ENCODE measurements around the gene WDTC1. TPM values are rescaled to one million over a fixed set of nuclear protein-coding genes. Genes with fewer than 3 reads are reported as not detected.

WDTC1 gene
- total RNA-seq, 1 donor from 2014 or later: 18.2 TPM

- Histone ChIP-seq H3K9me3 (ENCODE audit: insufficient read depth, low read depth, low read length) (no peaks in the 10 kb centered on the region), H3K27me3 (ENCODE audit: insufficient read depth, low read length) (no peaks in the 10 kb centered on the region), H3K79me2 (ENCODE audit: insufficient read depth, low read length) (peaks cover 78% of the 10 kb centered on the region), H3K27ac (ENCODE audit: low read depth, low read length) (no peak overlapping the region), H2AFZ (ENCODE audit: low read depth, low read length) (no peak overlapping the region), H3K36me3 (ENCODE audit: insufficient read depth, low read length) (peaks cover 31% of the 10 kb centered on the region), H4K20me1 (ENCODE audit: insufficient read depth, low read length) (peaks cover 47% of the 10 kb centered on the region), H3K4me1 (ENCODE audit: insufficient read depth, low read length) (peaks cover 11% of the 10 kb centered on the region), H3K9ac (ENCODE audit: low read length) (no peak overlapping the region), H3K4me3 (ENCODE audit: insufficient read depth, low read depth, low read length) (no peak overlapping the region), H3K4me2 (ENCODE audit: low read length) (no peak overlapping the region)
- Mint-ChIP-seq H3K9me3 (ENCODE audit: unreplicated experiment) (no peaks in the 10 kb centered on the region), H3K27me3 (ENCODE audit: low read depth, unreplicated experiment) (no peaks in the 10 kb centered on the region), H3K4me1 (ENCODE audit: low read depth, unreplicated experiment) (peaks cover 12% of the 10 kb centered on the region), H3K27ac (ENCODE audit: unreplicated experiment) (no peak overlapping the region), H3K4me3 (ENCODE audit: unreplicated experiment) (no peak overlapping the region), H3K36me3 (ENCODE audit: low read depth, unreplicated experiment) (no peaks in the 10 kb centered on the region)
- FAIRE-seq: no peak
- TF ChIP-seq EZH2 (IDR thresholded peaks at IDR 0.05; ENCODE audit: insufficient read depth, low read length) (no peak), CTCF (IDR thresholded peaks at IDR 0.05; ENCODE audit: insufficient read depth, low read depth, low read length) (no peak)
- DNase-seq (ENCODE audit: low read depth): no peak
These were observed 90.9 kb downstream of the WDTC1 start for GRCh38 chr1:27325286-27325685.

- Histone ChIP-seq H3K79me2 (ENCODE audit: insufficient read depth, low read length) (peaks cover 82% of the 10 kb centered on the region), H3K27ac (ENCODE audit: low read depth, low read length) (no peak overlapping the region), H3K27me3 (ENCODE audit: insufficient read depth, low read length) (no peaks in the 10 kb centered on the region), H3K9me3 (ENCODE audit: insufficient read depth, low read depth, low read length) (no peaks in the 10 kb centered on the region), H3K4me1 (ENCODE audit: insufficient read depth, low read length) (peaks cover 9% of the 10 kb centered on the region), H3K4me2 (ENCODE audit: low read length) (no peak overlapping the region), H3K36me3 (ENCODE audit: insufficient read depth, low read length) (peaks cover 36% of the 10 kb centered on the region), H4K20me1 (ENCODE audit: insufficient read depth, low read length) (peaks cover 67% of the 10 kb centered on the region), H3K9ac (ENCODE audit: low read length) (no peak overlapping the region), H2AFZ (ENCODE audit: low read depth, low read length) (no peak overlapping the region), H3K4me3 (ENCODE audit: insufficient read depth, low read depth, low read length) (no peak overlapping the region)
- H3K27ac Mint-ChIP-seq (ENCODE audit: unreplicated experiment): no peak overlapping the region
- peak overlapping the region; percentile 55 for H3K4me3 Mint-ChIP-seq (ENCODE audit: unreplicated experiment)
- DNase-seq (ENCODE audit: low read depth) (no peak), FAIRE-seq (no peak)
- H3K4me1 Mint-ChIP-seq (ENCODE audit: low read depth, unreplicated experiment): peaks cover 11% of the 10 kb centered on the region
- peaks cover 4% of the 10 kb centered on the region for H3K36me3 Mint-ChIP-seq (ENCODE audit: low read depth, unreplicated experiment)
- H3K27me3 Mint-ChIP-seq (ENCODE audit: low read depth, unreplicated experiment): no peaks in the 10 kb centered on the region
- TF ChIP-seq EZH2 (IDR thresholded peaks at IDR 0.05; ENCODE audit: insufficient read depth, low read length): no peak
- no peak for TF ChIP-seq CTCF (IDR thresholded peaks at IDR 0.05; ENCODE audit: insufficient read depth, low read depth, low read length)
- H3K9me3 Mint-ChIP-seq (ENCODE audit: unreplicated experiment): no peaks in the 10 kb centered on the region
These were observed 93.5 kb downstream of the WDTC1 start for GRCh38 chr1:27327964-27328363.

GRCh38 chr1:27330786-27331185, 96.4 kb downstream of the WDTC1 start:
- DNase-seq (ENCODE audit: low read depth) (no peak), FAIRE-seq (no peak)
- H3K36me3 ChIP-seq (ENCODE audit: insufficient read depth, low read length): peaks cover 31% of the 10 kb centered on the region
- H4K20me1 ChIP-seq (ENCODE audit: insufficient read depth, low read length): peaks cover 54% of the 10 kb centered on the region
- Mint-ChIP-seq H3K4me3 (ENCODE audit: unreplicated experiment) (no peak overlapping the region), H3K36me3 (ENCODE audit: low read depth, unreplicated experiment) (peaks cover 10% of the 10 kb centered on the region), H3K4me1 (ENCODE audit: low read depth, unreplicated experiment) (peaks cover 3% of the 10 kb centered on the region), H3K9me3 (ENCODE audit: unreplicated experiment) (no peaks in the 10 kb centered on the region), H3K27me3 (ENCODE audit: low read depth, unreplicated experiment) (no peaks in the 10 kb centered on the region), H3K27ac (ENCODE audit: unreplicated experiment) (no peak overlapping the region)
- H3K4me3 ChIP-seq (ENCODE audit: insufficient read depth, low read depth, low read length): no peak overlapping the region
- no peak for TF ChIP-seq CTCF (IDR thresholded peaks at IDR 0.05; ENCODE audit: insufficient read depth, low read depth, low read length)
- no peak for TF ChIP-seq EZH2 (IDR thresholded peaks at IDR 0.05; ENCODE audit: insufficient read depth, low read length)
- H3K9ac ChIP-seq (ENCODE audit: low read length): no peak overlapping the region
- H3K27me3 ChIP-seq (ENCODE audit: insufficient read depth, low read length): no peaks in the 10 kb centered on the region
- peaks cover 54% of the 10 kb centered on the region for H3K79me2 ChIP-seq (ENCODE audit: insufficient read depth, low read length)
- H3K27ac ChIP-seq (ENCODE audit: low read depth, low read length): no peak overlapping the region
- no peak overlapping the region for H3K4me2 ChIP-seq (ENCODE audit: low read length)
- peaks cover 4% of the 10 kb centered on the region for H3K4me1 ChIP-seq (ENCODE audit: insufficient read depth, low read length)
- H3K9me3 ChIP-seq (ENCODE audit: insufficient read depth, low read depth, low read length): no peaks in the 10 kb centered on the region
- H2AFZ ChIP-seq (ENCODE audit: low read depth, low read length): no peak overlapping the region
